GM18519 (cell line): ENCODE data around the gene ISCU.

ENCODE experiments used
- ATAC-seq: cut with Tn5 transposase; IDR thresholded peaks from one replicate; pipeline ENCODE4 v1.9.1; 2021; ENCODE audit warnings: mild to moderate bottlenecking, moderate library complexity; ENCODE audit not compliant: unreplicated experiment, low FRiP score

The ISCU gene

GRCh38 chr12:108562348-108563135 lies at the start of gene ISCU:
ISCU (plus strand) TSS chr12:108562596; CDS start chr12:108562623, 27 bp downstream.
- ATAC-seq: peak; percentile 50

GRCh38 chr12:108514468-108514972 lies 47.9 kb upstream of the ISCU start:
- peak; percentile 1 for ATAC-seq

- peak; percentile 71 for ATAC-seq
Observed at GRCh38 chr12:108514973-108515814, 47.2 kb upstream of the ISCU start, which contains the start of gene FICD. FICD (plus strand) TSS chr12:108515277; CDS start chr12:108516973, 1,696 bp downstream.

- ATAC-seq: no peak
Observed at GRCh38 chr12:108515916-108516315, 46.5 kb upstream of the ISCU start.

- no peak for ATAC-seq
Observed at GRCh38 chr12:108516511-108517275, 45.7 kb upstream of the ISCU start.

GRCh38 chr12:108517288-108518100 lies 44.9 kb upstream of the ISCU start:
- no peak for ATAC-seq

- no peak for ATAC-seq
Observed at GRCh38 chr12:108518101-108518715, 44.2 kb upstream of the ISCU start.

- ATAC-seq: no peak
Observed at GRCh38 chr12:108518716-108519496, 43.5 kb upstream of the ISCU start.

GRCh38 chr12:108519558-108519957 lies 42.8 kb upstream of the ISCU start:
- ATAC-seq: no peak

- no peak for ATAC-seq
Observed at GRCh38 chr12:108523365-108523764, 39.0 kb upstream of the ISCU start.

GRCh38 chr12:108525681-108526080 lies 36.7 kb upstream of the ISCU start:
- no peak for ATAC-seq

- ATAC-seq: no peak
Observed at GRCh38 chr12:108526482-108527165, 35.8 kb upstream of the ISCU start.

GRCh38 chr12:108527166-108527496 lies 35.3 kb upstream of the ISCU start:
- no peak for ATAC-seq

GRCh38 chr12:108530161-108530560 lies 32.2 kb upstream of the ISCU start:
- ATAC-seq: no peak

- no peak for ATAC-seq
Observed at GRCh38 chr12:108531929-108532848, 30.2 kb upstream of the ISCU start.

GRCh38 chr12:108538146-108538545 lies 24.2 kb upstream of the ISCU start:
- no peak for ATAC-seq

GRCh38 chr12:108538616-108539195 lies 23.7 kb upstream of the ISCU start:
- ATAC-seq: no peak
